Activated CD4-positive, CD25-positive, alpha-beta regulatory T cell treated with anti-CD3 and anti-CD28 coated beads, Interleukin-2, amount 50 U/mL, for 24 hours (primary cell): ENCODE data around the gene CAMKK2.
"Not testable (repeated sequence)": the region's sequence is repeated elsewhere in the genome, so short reads cannot be mapped to it uniquely, and the experiment has no call there.

Experiments used
- ATAC-seq, 2 donors: fragments of 150-1000 bp; cut with Tn5 transposase; one replicate each; pipeline ENCODE4 v1.10.0; 2021; ENCODE audit warnings: mild to moderate bottlenecking in 1 of 2, moderate library complexity in 1 of 2

The CAMKK2 gene

GRCh38 chr12:121297435-121297991 is 1.0 kb upstream of the CAMKK2 start:
- no peak for ATAC-seq

GRCh38 chr12:121295746-121296617 is 527 bp downstream of the CAMKK2 start:
- peak; percentile 15 to 18 for ATAC-seq

- no peak for ATAC-seq
Observed at GRCh38 chr12:121295116-121295745, 1.3 kb downstream of the CAMKK2 start.

- no peak for ATAC-seq
Observed at GRCh38 chr12:121294151-121294889, 2.2 kb downstream of the CAMKK2 start.

GRCh38 chr12:121293603-121294002 is 2.9 kb downstream of the CAMKK2 start:
- ATAC-seq, result no peak

- no peak for ATAC-seq
Observed at GRCh38 chr12:121290410-121290809, 6.1 kb downstream of the CAMKK2 start.

- no peak for ATAC-seq
Observed at GRCh38 chr12:121289962-121290361, 6.5 kb downstream of the CAMKK2 start.

GRCh38 chr12:121288986-121289385 is 7.5 kb downstream of the CAMKK2 start:
- no peak for ATAC-seq

GRCh38 chr12:121288158-121288845 is 8.2 kb downstream of the CAMKK2 start:
- ATAC-seq, result no peak

GRCh38 chr12:121287267-121287954 is 9.1 kb downstream of the CAMKK2 start:
- ATAC-seq, result no peak

GRCh38 chr12:121285856-121286255 is 10.7 kb downstream of the CAMKK2 start:
- no peak for ATAC-seq

GRCh38 chr12:121284551-121285390 is 11.7 kb downstream of the CAMKK2 start:
- ATAC-seq, result no peak

- ATAC-seq, result no peak
Observed at GRCh38 chr12:121283841-121284240, 12.7 kb downstream of the CAMKK2 start.

- no peak for ATAC-seq
Observed at GRCh38 chr12:121283388-121283787, 13.1 kb downstream of the CAMKK2 start.

GRCh38 chr12:121282910-121283309 is 13.6 kb downstream of the CAMKK2 start:
- not testable (repeated sequence) for ATAC-seq

- ATAC-seq, result no peak
Observed at GRCh38 chr12:121282072-121282742, 14.3 kb downstream of the CAMKK2 start.

- ATAC-seq, result not testable (repeated sequence)
Observed at GRCh38 chr12:121281116-121281515, 15.4 kb downstream of the CAMKK2 start.

- ATAC-seq, result not testable (repeated sequence)
Observed at GRCh38 chr12:121280531-121280930, 16.0 kb downstream of the CAMKK2 start.

- ATAC-seq, result no peak
Observed at GRCh38 chr12:121279507-121279915, 17.0 kb downstream of the CAMKK2 start.

- ATAC-seq, result no peak
Observed at GRCh38 chr12:121279071-121279375, 17.5 kb downstream of the CAMKK2 start.
